ENCODE results near the gene MAGI1. TPM values are rescaled to one million over a fixed set of nuclear protein-coding genes. Genes with fewer than 3 reads are reported as not detected.

Gene MAGI1
- total RNA-seq, 2 donors from 2014 or later, result 37.5 to 51.6 TPM

- Histone ChIP-seq H3K9me3 (no peaks in the 10 kb centered on the region), H3K4me1 (replicated peaks) (peaks cover 11% of the 10 kb centered on the region), H3K36me3 (no peaks in the 10 kb centered on the region), H3K27me3 (replicated peaks; ENCODE audit: insufficient read depth) (no peaks in the 10 kb centered on the region), H3K4me3 (no peak overlapping the region), H3K27ac (no peak overlapping the region)
- intact Hi-C loops (cut with DNase I), result no loop called here
- TF ChIP-seq POLR2AphosphoS5 (IDR thresholded peaks at IDR 0.05) (no peak), CTCF (IDR thresholded peaks at IDR 0.05) (no peak), POLR2A (IDR thresholded peaks at IDR 0.05) (no peak)
- WGBS, result 37% methylated on average over 2 of the region's 2 CpGs
- no peak for DNase-seq (ENCODE audit: low spot score)
Measured at GRCh38 chr3:65833761-65834505, 204.8 kb downstream of the MAGI1 start.

GRCh38 chr3:65831733-65832425 is 206.8 kb downstream of the MAGI1 start:
- H3K9me3 ChIP-seq, result no peaks in the 10 kb centered on the region
- no peak for DNase-seq (ENCODE audit: low spot score)
- no peak for TF ChIP-seq POLR2AphosphoS5 (IDR thresholded peaks at IDR 0.05)
- TF ChIP-seq CTCF (IDR thresholded peaks at IDR 0.05), result no peak
- no peak for TF ChIP-seq POLR2A (IDR thresholded peaks at IDR 0.05)
- H3K4me3 ChIP-seq, result no peak overlapping the region
- intact Hi-C loops (cut with DNase I), result no loop called here
- peaks cover 11% of the 10 kb centered on the region for H3K4me1 ChIP-seq (replicated peaks)
- no peak overlapping the region for H3K27ac ChIP-seq
- WGBS, result 61% methylated on average over 3 of the region's 3 CpGs
- H3K27me3 ChIP-seq (replicated peaks; ENCODE audit: insufficient read depth), result no peaks in the 10 kb centered on the region
- H3K36me3 ChIP-seq, result no peaks in the 10 kb centered on the region

- TF ChIP-seq CTCF (IDR thresholded peaks at IDR 0.05), result no peak
- no peak for TF ChIP-seq POLR2A (IDR thresholded peaks at IDR 0.05)
- no peak for TF ChIP-seq POLR2AphosphoS5 (IDR thresholded peaks at IDR 0.05)
- WGBS, result 48% methylated on average over 6 of the region's 6 CpGs
- Histone ChIP-seq H3K27me3 (replicated peaks; ENCODE audit: insufficient read depth) (no peaks in the 10 kb centered on the region), H3K4me1 (replicated peaks) (peaks cover 11% of the 10 kb centered on the region), H3K27ac (no peak overlapping the region), H3K36me3 (no peaks in the 10 kb centered on the region), H3K9me3 (no peaks in the 10 kb centered on the region), H3K4me3 (no peak overlapping the region)
- no peak for DNase-seq (ENCODE audit: low spot score)
- intact Hi-C loops (cut with DNase I), result no loop called here
Measured at GRCh38 chr3:65830948-65831732, 207.6 kb downstream of the MAGI1 start.

GRCh38 chr3:65829228-65829627 is 209.5 kb downstream of the MAGI1 start:
- intact Hi-C loops (cut with DNase I), result no loop called here
- Histone ChIP-seq H3K9me3 (no peaks in the 10 kb centered on the region), H3K4me1 (replicated peaks) (peaks cover 11% of the 10 kb centered on the region), H3K4me3 (no peak overlapping the region), H3K27me3 (replicated peaks; ENCODE audit: insufficient read depth) (no peaks in the 10 kb centered on the region), H3K27ac (no peak overlapping the region), H3K36me3 (no peaks in the 10 kb centered on the region)
- WGBS, result 97% methylated on average over 3 of the region's 3 CpGs
- TF ChIP-seq CTCF (IDR thresholded peaks at IDR 0.05), result no peak
- TF ChIP-seq POLR2A (IDR thresholded peaks at IDR 0.05), result no peak
- TF ChIP-seq POLR2AphosphoS5 (IDR thresholded peaks at IDR 0.05), result no peak
- DNase-seq (ENCODE audit: low spot score), result no peak

Measured in prostate gland (tissue), 2 donors.